ENCODE results near the gene WWOX.

WWOX gene

DNA sequence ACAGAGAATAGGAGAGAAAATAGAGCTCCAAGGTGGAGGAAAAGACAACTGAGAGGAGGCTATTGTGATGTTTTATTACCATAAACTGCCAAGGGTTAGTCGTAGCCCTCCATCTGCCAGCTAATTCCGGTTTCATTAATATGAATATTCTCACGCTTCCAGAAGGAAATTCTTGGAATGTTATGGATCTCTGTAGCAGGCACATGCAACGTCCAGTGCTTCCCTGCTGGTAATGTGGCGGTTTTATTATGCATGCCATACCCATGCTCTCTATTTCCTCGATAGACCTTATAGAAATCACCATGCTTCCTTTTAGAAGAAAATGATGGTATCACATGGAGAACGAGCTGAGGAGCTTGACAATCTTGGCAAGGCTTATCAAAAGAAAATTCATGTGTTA is 1037.5 kb downstream of the WWOX start:
- H3K27me3 ChIP-seq (ENCODE audit: insufficient read depth, insufficient read length), result no peaks in the 10 kb centered on the region
- TF ChIP-seq SUZ12 (IDR thresholded peaks at IDR 0.05; ENCODE audit: extremely low read depth, insufficient read depth, insufficient read length) (no peak), ZNF274 (IDR thresholded peaks at IDR 0.05; ENCODE audit: low read depth, low read length) (no peak), YY1 (IDR thresholded peaks at IDR 0.05; ENCODE audit: insufficient read depth, insufficient read length) (no peak)

GRCh38 chr16:79137426-79137939 is 1038.0 kb downstream of the WWOX start:
- Histone ChIP-seq H3K27me3 (ENCODE audit: insufficient read depth, insufficient read length) (no peaks in the 10 kb centered on the region), H3K4me1 (ENCODE audit: insufficient read depth, insufficient read length) (peaks cover 2% of the 10 kb centered on the region), H3K9me3 (ENCODE audit: insufficient read depth, low read length) (no peaks in the 10 kb centered on the region), H3K4me3 (ENCODE audit: insufficient read length, low read depth) (no peak overlapping the region), H3K36me3 (ENCODE audit: insufficient read depth, insufficient read length, low read length) (no peaks in the 10 kb centered on the region), H3K9ac (ENCODE audit: insufficient read length, low read depth) (no peak overlapping the region)
- TF ChIP-seq YY1 (IDR thresholded peaks at IDR 0.05; ENCODE audit: insufficient read depth, insufficient read length), result no peak
- TF ChIP-seq ZNF274 (IDR thresholded peaks at IDR 0.05; ENCODE audit: low read depth, low read length), result no peak
- TF ChIP-seq SUZ12 (IDR thresholded peaks at IDR 0.05; ENCODE audit: extremely low read depth, insufficient read depth, insufficient read length), result no peak
- DNase-seq (ENCODE audit: low read depth, low spot score), result no peak

More for the DNA sequence above, 1037.5 kb downstream of the WWOX start:
- Histone ChIP-seq H3K4me1 (ENCODE audit: insufficient read depth, insufficient read length) (peaks cover 2% of the 10 kb centered on the region), H3K36me3 (ENCODE audit: insufficient read depth, insufficient read length, low read length) (no peaks in the 10 kb centered on the region), H3K4me3 (ENCODE audit: insufficient read length, low read depth) (no peak overlapping the region), H3K9me3 (ENCODE audit: insufficient read depth, low read length) (no peaks in the 10 kb centered on the region), H3K9ac (ENCODE audit: insufficient read length, low read depth) (no peak overlapping the region)
- no peak for DNase-seq (ENCODE audit: low read depth, low spot score)

DNA sequence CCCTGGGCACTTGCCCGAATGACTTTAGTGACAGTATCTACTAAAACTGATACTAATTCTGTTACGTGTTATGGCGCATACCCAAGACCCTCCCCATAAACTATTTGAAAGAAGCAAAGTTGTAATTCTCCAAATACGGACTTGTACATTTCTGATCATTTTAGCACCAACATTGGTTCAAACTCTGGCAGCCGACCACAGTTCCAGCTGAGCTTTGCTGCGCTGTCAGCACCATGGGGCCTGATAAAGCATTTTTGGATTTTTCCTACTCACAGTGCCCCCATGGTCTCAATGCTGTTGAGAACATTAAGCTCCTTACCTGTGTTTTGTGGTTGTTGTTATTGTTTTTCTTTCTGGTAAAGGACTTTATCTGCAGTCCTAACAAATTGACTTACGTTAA is 1040.3 kb downstream of the WWOX start:
- Histone ChIP-seq H3K4me3 (ENCODE audit: insufficient read length, low read depth) (no peak overlapping the region), H3K4me1 (ENCODE audit: insufficient read depth, insufficient read length) (peaks cover 2% of the 10 kb centered on the region), H3K9me3 (ENCODE audit: insufficient read depth, low read length) (no peaks in the 10 kb centered on the region), H3K27me3 (ENCODE audit: insufficient read depth, insufficient read length) (no peaks in the 10 kb centered on the region), H3K9ac (ENCODE audit: insufficient read length, low read depth) (no peak overlapping the region), H3K36me3 (ENCODE audit: insufficient read depth, insufficient read length, low read length) (no peaks in the 10 kb centered on the region)
- no peak for DNase-seq (ENCODE audit: low read depth, low spot score)
- TF ChIP-seq ZNF274 (IDR thresholded peaks at IDR 0.05; ENCODE audit: low read depth, low read length), result no peak
- TF ChIP-seq SUZ12 (IDR thresholded peaks at IDR 0.05; ENCODE audit: extremely low read depth, insufficient read depth, insufficient read length), result no peak
- TF ChIP-seq YY1 (IDR thresholded peaks at IDR 0.05; ENCODE audit: insufficient read depth, insufficient read length), result no peak

GRCh38 chr16:79143026-79143425 is 1043.6 kb downstream of the WWOX start:
- no peaks in the 10 kb centered on the region for H3K9me3 ChIP-seq (ENCODE audit: insufficient read depth, low read length)

DNA sequence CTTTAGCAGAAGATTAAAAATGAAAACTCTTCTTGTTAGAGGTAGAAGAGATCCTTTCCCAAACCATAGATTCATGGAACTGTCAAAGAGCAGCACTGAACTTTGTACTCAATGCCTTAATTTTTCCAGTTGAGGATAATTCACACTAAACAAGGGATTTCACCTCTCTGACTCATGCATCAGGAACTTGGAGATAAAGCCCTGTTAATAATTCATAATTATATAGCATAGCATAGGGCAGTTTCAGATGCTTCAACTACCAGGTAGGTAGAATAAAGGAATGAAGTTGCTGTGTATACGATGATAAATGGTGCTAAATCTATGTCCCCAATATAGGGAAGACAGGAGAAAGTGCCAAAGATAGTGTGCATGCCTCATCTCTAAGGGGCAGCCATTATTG is 1050.7 kb downstream of the WWOX start:
- Histone ChIP-seq H3K4me1 (ENCODE audit: insufficient read depth, insufficient read length) (no peaks in the 10 kb centered on the region), H3K27me3 (ENCODE audit: insufficient read depth, insufficient read length) (no peaks in the 10 kb centered on the region), H3K4me3 (ENCODE audit: insufficient read length, low read depth) (no peak overlapping the region), H3K9me3 (ENCODE audit: insufficient read depth, low read length) (no peaks in the 10 kb centered on the region), H3K9ac (ENCODE audit: insufficient read length, low read depth) (no peak overlapping the region), H3K36me3 (ENCODE audit: insufficient read depth, insufficient read length, low read length) (no peaks in the 10 kb centered on the region)
- TF ChIP-seq SUZ12 (IDR thresholded peaks at IDR 0.05; ENCODE audit: extremely low read depth, insufficient read depth, insufficient read length) (no peak), YY1 (IDR thresholded peaks at IDR 0.05; ENCODE audit: insufficient read depth, insufficient read length) (no peak), ZNF274 (IDR thresholded peaks at IDR 0.05; ENCODE audit: low read depth, low read length) (no peak)
- no peak for DNase-seq (ENCODE audit: low read depth, low spot score)

More at GRCh38 chr16:79143026-79143425, 1043.6 kb downstream of the WWOX start:
- no peak for DNase-seq (ENCODE audit: low read depth, low spot score)
- Histone ChIP-seq H3K4me1 (ENCODE audit: insufficient read depth, insufficient read length) (peaks cover 2% of the 10 kb centered on the region), H3K9ac (ENCODE audit: insufficient read length, low read depth) (no peak overlapping the region), H3K36me3 (ENCODE audit: insufficient read depth, insufficient read length, low read length) (no peaks in the 10 kb centered on the region), H3K4me3 (ENCODE audit: insufficient read length, low read depth) (no peak overlapping the region), H3K27me3 (ENCODE audit: insufficient read depth, insufficient read length) (no peaks in the 10 kb centered on the region)
- no peak for TF ChIP-seq SUZ12 (IDR thresholded peaks at IDR 0.05; ENCODE audit: extremely low read depth, insufficient read depth, insufficient read length)
- no peak for TF ChIP-seq YY1 (IDR thresholded peaks at IDR 0.05; ENCODE audit: insufficient read depth, insufficient read length)
- no peak for TF ChIP-seq ZNF274 (IDR thresholded peaks at IDR 0.05; ENCODE audit: low read depth, low read length)

- TF ChIP-seq YY1 (IDR thresholded peaks at IDR 0.05; ENCODE audit: insufficient read depth, insufficient read length), result no peak
- Histone ChIP-seq H3K9ac (ENCODE audit: insufficient read length, low read depth) (no peak overlapping the region), H3K9me3 (ENCODE audit: insufficient read depth, low read length) (no peaks in the 10 kb centered on the region), H3K27me3 (ENCODE audit: insufficient read depth, insufficient read length) (no peaks in the 10 kb centered on the region), H3K36me3 (ENCODE audit: insufficient read depth, insufficient read length, low read length) (no peaks in the 10 kb centered on the region), H3K4me3 (ENCODE audit: insufficient read length, low read depth) (no peak overlapping the region), H3K4me1 (ENCODE audit: insufficient read depth, insufficient read length) (no peaks in the 10 kb centered on the region)
- no peak for DNase-seq (ENCODE audit: low read depth, low spot score)
Observed at GRCh38 chr16:79150632-79151310, 1051.3 kb downstream of the WWOX start.

- no peaks in the 10 kb centered on the region for H3K36me3 ChIP-seq (ENCODE audit: insufficient read depth, insufficient read length, low read length)
- H3K9ac ChIP-seq (ENCODE audit: insufficient read length, low read depth), result no peak overlapping the region
- no peaks in the 10 kb centered on the region for H3K9me3 ChIP-seq (ENCODE audit: insufficient read depth, low read length)
- DNase-seq (ENCODE audit: low read depth, low spot score), result no peak
- H3K4me1 ChIP-seq (ENCODE audit: insufficient read depth, insufficient read length), result no peaks in the 10 kb centered on the region
- no peaks in the 10 kb centered on the region for H3K27me3 ChIP-seq (ENCODE audit: insufficient read depth, insufficient read length)
- no peak for TF ChIP-seq SUZ12 (IDR thresholded peaks at IDR 0.05; ENCODE audit: extremely low read depth, insufficient read depth, insufficient read length)
- no peak for TF ChIP-seq ZNF274 (IDR thresholded peaks at IDR 0.05; ENCODE audit: low read depth, low read length)
- no peak for TF ChIP-seq YY1 (IDR thresholded peaks at IDR 0.05; ENCODE audit: insufficient read depth, insufficient read length)
- H3K4me3 ChIP-seq (ENCODE audit: insufficient read length, low read depth), result no peak overlapping the region
Observed at GRCh38 chr16:79154086-79154485, 1054.6 kb downstream of the WWOX start.

Measured in NT2/D1 (cell line).